SHP77 (cell line): ENCODE results near the gene GAB2.
"Not testable (repeated sequence)": the region's sequence is repeated elsewhere in the genome, so short reads cannot be mapped to it uniquely, and the experiment has no call there.

Source experiments
- DNase-seq, 2 experiments: peaks; one replicate each; lab custom pipeline; 2025; lab: John Stamatoyannopoulos, UW

Gene GAB2

DNA sequence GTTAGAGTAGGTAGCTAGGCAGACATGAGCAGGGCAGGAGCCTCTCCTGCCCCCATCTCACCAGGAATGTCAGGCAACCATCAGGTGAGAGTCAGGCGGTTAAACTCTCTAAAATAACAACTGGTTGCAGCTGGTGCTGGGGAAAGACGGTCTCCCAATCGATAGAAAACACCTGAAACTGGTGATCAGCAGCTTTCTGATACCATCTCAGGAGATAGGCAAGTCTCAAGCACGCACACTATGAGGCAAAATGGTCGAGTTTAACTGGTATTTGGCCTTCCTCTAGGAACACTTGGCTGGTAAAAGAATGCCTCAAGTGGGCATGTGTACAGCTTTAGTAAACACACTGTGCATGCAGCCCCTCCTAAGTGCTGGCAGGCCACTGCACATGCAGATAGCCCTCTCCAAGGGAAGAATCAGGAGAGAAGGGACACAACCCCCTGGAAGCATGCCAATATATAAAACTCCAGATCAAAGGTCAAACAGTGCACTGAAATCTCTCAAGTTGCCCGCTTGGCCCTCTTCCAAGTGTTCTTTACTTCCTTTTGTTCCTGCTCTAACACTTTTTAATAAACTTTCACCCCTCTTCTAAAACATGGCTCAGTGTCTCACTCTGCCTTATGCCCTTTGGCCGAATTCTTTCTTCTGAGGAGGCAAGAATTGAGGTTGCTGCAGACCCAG lies 140.2 kb downstream of the GAB2 start:
- DNase-seq, result no peak

DNA sequence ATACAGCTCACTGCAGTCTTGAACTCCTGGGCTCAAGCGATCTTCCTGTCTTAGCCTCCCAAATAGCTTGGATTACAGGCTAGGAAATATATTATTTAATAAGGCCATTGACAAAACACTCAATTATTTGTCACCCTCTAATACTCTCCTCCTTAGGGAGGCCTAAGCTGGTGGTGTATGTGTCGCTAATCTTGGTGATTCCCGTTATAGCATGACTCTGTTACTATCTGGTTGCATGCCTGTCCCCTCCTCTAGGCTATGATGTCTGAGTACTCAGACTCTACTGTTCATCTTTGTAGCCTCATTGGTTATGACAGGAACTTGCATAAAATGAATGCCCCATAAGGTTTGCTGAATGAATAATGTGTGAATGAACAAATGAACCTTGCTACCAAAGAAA lies 141.3 kb downstream of the GAB2 start:
- no peak for DNase-seq

DNA sequence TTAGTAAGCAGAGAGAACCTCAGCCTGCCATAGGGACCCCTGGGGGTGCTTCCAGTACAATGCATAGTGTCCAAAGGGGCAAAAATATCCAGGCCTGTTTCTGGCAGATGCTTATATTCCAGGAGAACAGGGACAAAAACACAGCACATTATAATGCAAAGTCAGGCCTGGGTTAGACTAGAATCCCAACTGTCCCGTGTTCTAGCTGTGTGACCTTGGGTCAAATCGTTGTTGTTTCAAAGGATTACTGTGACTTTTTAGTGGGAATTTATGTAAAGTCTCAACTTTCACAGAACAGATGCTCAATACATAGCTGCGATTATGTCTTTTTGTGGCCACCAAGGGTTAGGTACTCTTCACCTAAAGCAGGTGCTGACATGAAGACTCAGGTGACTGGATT lies 142.9 kb downstream of the GAB2 start:
- no peak for DNase-seq

DNA sequence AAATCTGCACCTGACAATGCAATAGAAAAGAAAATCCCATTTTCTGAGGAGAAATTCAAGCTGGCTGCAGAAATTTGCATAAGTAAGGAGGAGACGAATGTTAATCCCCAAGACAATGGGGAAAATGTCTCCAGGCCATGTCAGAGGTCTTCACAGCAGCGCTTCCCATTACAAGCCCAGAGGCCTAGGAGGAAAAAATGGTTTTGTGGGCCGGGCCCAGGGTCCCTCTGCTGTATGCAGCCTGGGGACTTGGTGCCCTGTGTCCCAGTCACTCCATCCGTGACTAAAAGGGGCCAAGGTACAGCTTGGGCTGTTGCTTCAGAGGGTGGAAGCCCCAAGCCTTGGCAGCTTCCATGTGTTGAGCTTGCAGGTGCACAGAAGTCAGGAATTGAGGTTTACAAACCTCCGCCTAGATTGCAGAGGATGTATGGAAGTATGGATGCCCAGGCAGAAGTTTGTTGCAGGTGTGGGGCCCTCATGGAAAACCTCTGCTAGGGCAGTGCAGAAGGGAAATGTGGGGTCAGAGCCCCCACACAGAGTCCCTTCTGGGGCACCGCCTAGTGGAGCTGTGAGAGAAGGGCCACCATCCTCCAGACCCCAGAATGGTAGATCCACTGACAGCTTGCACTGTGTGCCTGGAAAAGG lies 144.9 kb downstream of the GAB2 start:
- not testable (repeated sequence) for DNase-seq

DNA sequence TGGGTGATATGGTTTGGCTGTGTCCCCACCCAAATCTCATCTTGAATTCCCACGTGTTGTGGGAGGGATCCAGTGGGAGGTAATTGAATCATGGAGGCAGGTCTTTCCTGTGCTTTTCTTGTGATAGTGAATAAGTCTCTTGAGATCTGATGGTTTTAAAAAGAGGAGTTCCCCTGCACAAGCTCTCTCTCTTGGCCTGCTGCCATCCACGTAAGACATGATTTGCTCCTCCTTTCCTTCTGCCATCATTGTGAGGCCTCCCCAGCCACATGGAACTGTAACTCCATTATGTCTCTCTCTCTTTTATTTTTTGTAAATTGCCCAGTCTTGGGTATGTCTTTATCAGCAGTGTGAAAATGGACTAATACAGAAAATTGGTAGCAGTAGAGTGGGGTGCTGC lies 145.8 kb downstream of the GAB2 start:
- DNase-seq, result not testable (repeated sequence)

DNA sequence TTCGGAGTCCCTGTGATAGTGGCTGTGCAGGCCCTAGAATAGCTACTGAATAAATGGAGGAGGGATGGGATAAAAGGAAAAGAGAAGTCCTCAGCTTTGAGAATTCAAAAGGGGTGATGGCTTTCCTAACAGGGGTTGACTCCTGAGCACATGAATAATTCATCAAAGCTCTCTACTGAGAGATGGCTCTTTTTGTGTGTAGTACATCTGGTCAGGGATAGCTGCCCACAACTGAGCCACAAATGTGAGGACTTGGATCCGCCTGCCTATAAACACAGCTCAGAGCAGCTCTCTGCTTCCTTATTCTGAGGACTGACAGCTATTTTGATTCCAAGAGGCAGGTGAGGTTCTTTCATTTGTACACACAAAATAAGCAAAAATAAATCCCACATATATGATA lies 146.6 kb downstream of the GAB2 start:
- no peak for DNase-seq

DNA sequence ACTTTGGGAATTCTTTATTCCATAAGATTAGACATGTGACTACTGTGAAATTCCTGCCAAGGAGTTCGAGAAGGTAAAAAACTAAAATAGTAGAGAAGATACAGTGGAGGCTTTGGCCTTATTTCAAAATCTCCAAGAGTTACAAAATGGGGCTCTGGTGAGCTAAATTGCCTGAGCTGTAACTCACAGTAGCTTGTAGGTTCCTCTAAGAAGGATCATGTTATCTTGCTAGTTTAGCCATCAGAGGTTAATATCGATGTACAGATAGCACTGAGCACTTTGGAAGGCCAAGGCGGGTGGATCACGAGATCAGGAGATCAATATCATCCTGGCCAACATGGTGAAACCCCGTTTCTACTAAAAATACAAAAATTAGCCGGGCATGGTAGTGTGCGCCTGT lies 147.8 kb downstream of the GAB2 start:
- DNase-seq, result no peak

DNA sequence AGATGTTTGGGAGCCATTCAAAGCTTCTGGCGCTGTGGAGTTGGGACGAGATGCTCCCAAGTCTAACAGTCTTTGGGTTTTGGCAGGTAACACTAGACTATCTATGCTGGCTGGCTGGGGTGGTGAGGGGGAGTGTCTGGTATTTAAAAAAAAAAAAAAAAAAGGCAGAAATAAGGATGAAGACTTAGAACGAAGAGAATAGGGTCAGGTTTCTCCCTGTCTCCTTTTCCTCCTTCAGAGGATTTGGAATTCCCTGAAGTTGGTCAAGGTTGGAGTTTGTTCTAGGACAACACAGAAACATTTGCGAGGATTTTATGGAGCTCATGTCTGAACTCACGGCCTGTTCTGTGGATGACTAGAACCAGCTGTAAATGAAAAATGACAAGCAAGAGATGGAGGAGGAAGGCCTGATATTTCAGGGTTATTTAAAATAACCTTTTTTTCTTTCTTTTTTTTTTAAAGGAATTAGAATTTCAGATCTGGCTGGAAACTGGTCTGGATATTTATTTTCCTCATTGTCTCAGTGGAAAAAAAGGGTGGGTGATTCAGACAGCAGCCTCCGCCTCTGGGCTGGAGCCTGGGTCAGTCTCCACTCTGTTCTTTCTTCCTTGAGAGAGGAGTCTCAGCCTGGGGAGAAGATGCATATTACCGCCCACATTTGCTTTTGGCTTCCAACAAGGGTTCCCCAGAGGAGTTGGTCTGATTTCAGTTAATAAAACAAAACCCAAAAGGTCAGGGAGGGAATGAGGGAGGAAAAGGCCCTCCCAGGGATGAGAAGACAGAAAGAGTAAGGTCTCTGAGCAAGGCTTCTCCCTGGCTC lies 148.8 kb downstream of the GAB2 start:
- DNase-seq, result no peak

DNA sequence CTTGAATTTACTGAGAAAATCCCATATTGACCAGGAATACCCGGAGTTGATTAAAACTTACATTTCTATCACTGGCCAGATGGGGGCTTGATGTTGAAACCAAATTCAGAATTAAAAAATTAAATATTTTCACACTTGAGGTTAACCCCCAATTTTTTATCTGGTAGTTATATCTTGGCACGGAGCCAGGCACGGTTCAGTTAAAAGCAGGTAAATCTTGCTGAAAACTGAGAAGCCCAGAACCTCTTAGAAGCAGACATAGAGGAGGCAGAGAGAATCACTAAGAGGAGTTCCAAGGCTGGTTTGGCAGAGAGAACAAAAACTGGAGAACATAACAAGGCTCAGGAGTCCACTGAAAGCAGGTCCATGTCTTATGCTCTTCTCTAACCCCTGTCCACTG lies 151.2 kb downstream of the GAB2 start:
- no peak for DNase-seq

DNA sequence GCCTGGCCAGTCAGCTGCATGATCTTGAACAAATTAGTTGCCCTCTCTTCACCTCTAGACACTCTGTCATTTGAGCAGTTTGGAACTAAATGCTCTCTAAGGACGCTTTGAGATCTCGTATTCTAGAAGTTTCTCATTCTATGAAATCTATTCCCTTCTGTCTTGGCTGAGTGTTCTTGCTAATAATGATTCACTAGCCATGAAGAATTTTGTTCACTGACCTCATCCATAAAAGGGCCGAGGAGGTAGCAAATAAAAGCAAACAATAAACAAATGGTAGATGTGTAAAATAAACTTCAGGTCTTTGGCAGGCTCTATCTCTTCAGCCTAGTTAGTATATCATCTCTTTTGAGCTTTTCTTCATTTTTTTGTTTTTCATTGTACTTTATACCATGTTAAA lies 152.3 kb downstream of the GAB2 start:
- DNase-seq, result no peak

DNA sequence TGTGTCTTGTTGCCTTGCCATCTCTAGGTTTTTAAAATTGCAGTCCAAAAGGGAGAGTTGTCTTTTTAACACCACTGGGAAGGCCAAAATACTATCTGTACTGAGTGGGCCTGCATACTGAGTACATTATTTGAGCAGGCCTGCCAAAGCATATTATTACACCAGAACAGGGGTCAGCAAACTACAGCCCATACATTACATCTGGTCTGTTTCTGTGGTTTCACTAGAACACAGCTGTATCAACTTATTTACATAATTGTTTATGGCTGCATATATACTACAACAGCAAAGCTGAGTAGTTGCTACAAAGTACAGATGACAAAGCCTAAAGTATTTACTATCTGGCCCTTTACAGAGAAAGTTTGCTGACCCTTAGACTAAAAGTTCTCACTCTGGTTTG lies 154.9 kb downstream of the GAB2 start:
- DNase-seq, result no peak

DNA sequence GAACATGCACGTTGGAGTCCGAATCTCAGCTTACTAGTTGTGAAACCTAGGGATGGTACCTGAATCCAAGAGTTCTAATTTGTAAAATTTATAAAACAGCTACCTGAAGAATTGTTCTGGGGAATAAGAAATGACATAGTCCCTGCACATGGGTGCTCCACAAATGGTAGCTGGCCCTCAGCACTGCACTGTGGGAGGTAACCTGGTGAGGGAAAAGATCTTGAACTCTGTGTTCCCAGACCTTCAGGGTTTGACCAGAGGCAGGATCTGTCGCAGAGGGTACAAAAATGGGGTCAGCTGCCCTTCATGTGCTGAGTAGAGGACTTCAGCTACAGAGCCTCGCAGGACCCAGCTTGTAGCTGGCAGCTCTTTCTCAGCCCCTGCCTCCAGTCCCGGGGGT lies 155.4 kb downstream of the GAB2 start:
- DNase-seq, result no peak

DNA sequence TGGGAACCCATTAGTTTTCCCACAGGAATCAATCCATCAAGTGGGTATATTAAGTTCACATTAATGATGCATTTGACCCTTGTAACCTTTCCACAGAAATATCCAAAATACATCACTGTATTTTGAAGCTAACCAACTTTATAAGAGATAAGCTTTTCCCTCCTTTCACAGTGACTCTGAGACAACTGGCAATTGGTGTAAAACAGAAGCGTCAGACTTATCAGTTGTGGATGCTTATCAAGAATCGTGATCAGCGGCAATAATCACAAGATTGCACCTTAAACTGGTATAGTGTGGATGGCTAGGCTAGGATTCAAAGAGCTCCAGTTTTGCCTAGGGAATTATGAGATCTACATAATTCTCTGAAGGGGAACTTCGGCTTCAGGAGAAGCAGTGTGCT lies 155.8 kb downstream of the GAB2 start:
- no peak for DNase-seq

DNA sequence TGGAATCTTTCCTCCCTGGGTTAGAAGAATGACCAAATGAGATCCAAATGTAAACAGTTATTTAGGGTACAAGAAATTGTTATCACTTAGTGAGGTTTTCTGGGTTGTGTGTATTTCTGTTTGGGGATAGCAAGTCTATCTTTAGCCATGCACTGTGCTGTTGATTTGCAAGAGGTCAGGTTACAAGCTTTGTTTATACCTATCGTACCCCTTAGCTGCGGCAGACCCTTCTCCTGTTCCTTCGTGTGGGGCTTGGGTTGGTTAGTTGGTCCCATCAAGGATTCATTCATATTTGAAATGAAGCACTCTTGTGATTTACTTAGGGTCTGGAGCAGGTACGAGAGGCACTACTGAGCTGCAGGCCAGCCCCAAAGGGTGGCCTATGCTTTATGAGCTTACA lies 156.3 kb downstream of the GAB2 start:
- no peak for DNase-seq

DNA sequence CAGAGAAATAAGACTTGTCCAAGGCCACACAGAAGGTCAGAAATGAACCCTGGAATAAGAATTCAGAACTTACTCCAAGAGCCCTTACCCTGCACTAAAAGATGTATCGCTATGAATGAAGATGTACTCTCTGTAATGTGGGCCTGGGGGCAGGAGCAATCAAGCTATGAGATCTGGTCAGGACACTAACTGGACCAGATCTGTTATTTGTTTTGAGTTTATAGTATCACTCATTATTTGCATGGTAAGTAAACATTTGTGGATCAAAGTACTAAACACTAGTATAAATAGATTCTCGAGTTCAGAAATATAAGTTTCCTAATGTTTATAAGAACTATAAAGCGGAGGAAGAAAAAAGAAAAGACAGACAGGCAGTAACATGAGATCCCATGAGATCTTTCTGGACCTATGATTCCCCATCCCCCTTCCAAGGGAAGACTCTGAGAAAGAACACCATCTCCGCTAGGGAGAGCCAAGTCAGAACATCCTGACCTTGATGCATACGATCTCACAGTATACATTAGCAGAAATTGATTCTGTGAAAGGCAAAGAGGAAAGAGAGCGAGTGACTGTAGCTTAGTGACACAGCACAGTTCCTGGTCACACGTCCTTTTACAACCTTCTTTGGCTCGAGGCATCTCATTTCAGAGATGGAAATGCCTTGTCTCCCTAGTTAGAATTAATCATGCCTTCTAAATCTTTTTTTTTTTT lies 157.7 kb downstream of the GAB2 start:
- no peak for DNase-seq

DNA sequence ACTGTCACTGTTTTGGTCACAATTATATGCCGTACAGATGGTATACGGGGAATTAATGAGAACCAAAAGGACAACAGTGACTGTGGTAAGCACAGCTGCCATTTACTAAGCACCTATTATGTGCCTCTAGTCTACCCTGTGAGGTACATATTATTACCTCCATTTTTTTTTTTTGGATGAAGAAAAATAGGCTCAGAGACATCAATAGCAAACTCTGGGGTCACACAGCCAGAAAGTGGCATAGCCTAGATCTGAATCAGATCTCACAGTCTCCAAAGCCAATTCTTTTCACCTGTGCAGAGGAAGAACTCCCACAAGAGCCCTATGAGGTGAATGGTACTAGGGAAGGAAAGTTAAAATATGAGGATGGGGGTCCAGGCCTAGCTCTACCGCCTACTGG lies 160.0 kb downstream of the GAB2 start:
- DNase-seq, result no peak

DNA sequence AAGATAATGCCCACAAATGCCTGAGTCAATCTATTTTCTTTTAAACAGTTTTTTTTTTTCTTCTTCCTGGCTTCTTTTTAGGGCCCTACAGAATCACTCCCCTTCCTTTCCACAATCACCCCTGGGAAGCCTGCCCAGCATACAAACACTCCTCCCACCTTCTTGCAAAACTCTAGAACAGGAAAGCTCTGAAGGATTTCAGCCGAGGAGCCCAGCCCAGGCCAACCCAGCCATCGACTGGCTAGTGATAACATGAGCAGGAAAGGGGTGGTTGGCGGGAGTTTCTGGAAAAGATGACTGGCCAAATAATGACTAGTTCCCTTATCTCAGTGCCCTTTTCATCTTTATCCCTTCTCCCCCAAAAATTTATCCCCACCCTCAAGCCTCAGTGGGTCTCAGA lies 160.7 kb downstream of the GAB2 start:
- DNase-seq, result no peak

DNA sequence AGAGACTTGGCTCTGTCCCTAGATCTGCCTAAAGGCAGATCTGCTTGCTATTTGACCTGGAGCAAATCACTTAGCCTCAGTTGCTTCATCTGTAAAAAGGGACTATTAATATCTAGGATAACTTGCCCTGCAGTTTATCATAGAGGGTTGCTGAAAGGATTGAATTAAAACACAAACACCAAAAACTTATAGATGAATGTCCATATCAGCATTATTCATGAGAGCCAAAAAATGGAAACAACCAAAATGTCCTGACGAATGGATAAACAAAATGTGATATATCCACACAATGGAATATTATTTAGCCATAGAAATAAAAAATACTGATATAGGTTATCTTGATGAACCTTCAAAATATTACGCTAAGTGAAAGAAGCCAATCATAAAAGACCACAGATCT lies 161.7 kb downstream of the GAB2 start:
- no peak for DNase-seq

DNA sequence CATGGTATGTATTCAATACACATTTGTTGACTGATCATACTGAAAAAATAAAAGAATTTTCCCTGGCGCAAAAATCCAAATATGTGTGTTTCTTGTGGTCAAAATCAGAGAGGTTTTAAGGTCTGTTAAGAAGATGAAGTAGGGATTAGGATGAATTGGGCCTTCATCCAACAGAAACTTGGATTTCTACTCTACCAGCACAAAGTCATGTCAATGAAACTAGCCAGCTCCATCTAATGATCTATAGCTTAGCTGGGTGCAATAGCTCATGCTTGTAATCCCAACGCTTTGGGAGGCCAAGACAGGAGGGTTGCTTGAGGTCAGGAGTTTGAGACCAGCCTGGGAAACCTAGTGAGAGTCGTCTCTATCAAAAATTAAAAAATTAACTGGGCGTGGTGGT lies 163.4 kb downstream of the GAB2 start:
- no peak for DNase-seq

DNA sequence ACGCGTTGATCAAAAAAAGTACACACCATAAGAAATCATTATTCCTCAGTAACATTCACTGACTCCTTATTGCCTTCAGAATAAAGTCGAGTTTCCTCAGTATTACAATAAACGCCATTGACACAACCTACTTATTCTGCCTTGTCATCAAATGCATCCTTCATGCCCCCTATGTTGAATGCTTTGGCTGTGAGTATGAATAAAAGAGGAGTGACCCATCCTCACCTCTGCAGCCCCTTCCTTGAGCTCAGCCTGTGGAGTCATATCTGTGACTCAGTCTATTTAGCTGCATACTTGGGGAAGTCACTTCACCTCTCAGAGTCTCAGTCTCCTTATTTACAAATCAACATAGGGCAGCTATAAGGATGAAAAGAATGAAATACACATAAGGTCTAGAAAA lies 163.8 kb downstream of the GAB2 start:
- no peak for DNase-seq

DNA sequence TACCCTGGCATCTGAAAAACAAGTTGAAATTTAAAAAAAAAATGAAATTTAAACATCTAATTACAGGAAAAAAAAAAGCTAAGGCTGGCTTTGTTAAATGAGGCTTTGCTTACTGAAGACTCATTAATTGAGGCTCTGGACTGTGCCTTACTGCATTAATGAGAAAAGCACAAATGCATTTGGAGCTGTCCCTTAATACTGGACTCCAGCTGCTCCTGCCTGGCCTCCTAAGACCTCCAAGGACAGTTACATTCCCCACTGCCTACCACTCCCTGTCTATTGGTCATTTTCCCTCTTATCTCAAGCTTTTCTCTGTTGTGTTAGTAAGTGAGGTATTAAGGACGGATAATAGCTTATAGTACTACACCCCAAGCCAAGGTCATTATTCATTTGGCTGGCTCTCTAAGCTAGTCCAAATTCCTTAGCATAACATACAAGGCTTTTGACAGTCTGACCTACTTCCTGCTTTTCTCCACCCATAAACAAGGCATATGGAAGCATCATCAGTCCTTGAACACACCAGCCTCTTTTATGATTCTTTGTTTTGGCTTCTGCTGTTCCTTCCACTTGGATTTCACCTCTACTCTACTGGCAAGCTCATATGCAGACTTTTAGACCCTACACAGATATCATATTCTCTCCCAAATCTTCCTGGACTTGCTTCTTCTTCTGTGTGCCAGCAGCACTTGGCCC lies 166.4 kb downstream of the GAB2 start:
- no peak for DNase-seq

DNA sequence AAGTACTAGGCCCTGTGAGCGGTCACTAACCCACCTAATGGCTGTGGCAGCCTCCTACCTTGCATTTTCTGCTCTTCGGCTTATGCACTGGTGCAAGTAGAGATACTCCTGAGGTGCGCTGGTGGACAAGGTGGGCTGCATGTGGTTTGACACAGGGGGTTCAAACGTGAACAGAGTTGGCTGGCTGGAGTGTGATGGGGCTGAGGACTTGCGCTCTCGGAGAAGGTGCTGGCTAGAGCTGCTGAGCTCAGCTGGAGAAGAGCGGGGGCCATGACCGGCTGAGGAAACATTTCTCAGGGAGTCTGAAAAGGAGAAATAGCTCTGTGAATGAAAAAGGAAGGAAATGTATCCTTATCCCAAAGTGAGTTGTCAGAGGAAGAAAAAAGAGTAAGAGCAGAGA lies 167.5 kb downstream of the GAB2 start:
- no peak for DNase-seq
